Measurements from ENCODE around the gene SIRPA.

The SIRPA gene

GRCh38 chr20:1870792-1871550, 24.2 kb upstream of the SIRPA start:
- DNase-seq = no peak

- DNase-seq = no peak
Observed at GRCh38 chr20:1871807-1872458, 23.3 kb upstream of the SIRPA start.

GRCh38 chr20:1872459-1873097, 22.6 kb upstream of the SIRPA start:
- DNase-seq = no peak

- DNase-seq = no peak
Observed at GRCh38 chr20:1874450-1875182, 20.6 kb upstream of the SIRPA start.

- DNase-seq = no peak
Observed at GRCh38 chr20:1875183-1875554, 20.0 kb upstream of the SIRPA start.

- DNase-seq = no peak
Observed at GRCh38 chr20:1875762-1876161, 19.4 kb upstream of the SIRPA start.

- no peak for DNase-seq
Observed at GRCh38 chr20:1876217-1876921, 18.8 kb upstream of the SIRPA start.

- DNase-seq = no peak
Observed at GRCh38 chr20:1876975-1877608, 18.1 kb upstream of the SIRPA start.

- no peak for DNase-seq
Observed at GRCh38 chr20:1877609-1878200, 17.5 kb upstream of the SIRPA start.

- no peak for DNase-seq
Observed at GRCh38 chr20:1879369-1879768, 15.8 kb upstream of the SIRPA start.

GRCh38 chr20:1879934-1880333, 15.3 kb upstream of the SIRPA start:
- DNase-seq = no peak

GRCh38 chr20:1880529-1881239, 14.5 kb upstream of the SIRPA start:
- no peak for DNase-seq

GRCh38 chr20:1881240-1881835, 13.9 kb upstream of the SIRPA start:
- DNase-seq = no peak

GRCh38 chr20:1882026-1882425, 13.2 kb upstream of the SIRPA start:
- no peak for DNase-seq

- no peak for DNase-seq
Observed at GRCh38 chr20:1883986-1884385, 11.2 kb upstream of the SIRPA start.

- no peak for DNase-seq
Observed at GRCh38 chr20:1885254-1885653, 10.0 kb upstream of the SIRPA start.

- DNase-seq = no peak
Observed at GRCh38 chr20:1885940-1886693, 9.1 kb upstream of the SIRPA start.

- no peak for DNase-seq
Observed at GRCh38 chr20:1887321-1887720, 7.9 kb upstream of the SIRPA start.

GRCh38 chr20:1887756-1888155, 7.5 kb upstream of the SIRPA start:
- DNase-seq = no peak
